ENCODE results near the gene RTN4RL1. TPM values are rescaled to one million over a fixed set of nuclear protein-coding genes. Genes with fewer than 3 reads are reported as not detected.

The RTN4RL1 gene
- total and polyA plus RNA-seq, 2 of the 4 experiments (the other 2 are of a cell fraction): under 0.01 to 0.03 TPM

DNA sequence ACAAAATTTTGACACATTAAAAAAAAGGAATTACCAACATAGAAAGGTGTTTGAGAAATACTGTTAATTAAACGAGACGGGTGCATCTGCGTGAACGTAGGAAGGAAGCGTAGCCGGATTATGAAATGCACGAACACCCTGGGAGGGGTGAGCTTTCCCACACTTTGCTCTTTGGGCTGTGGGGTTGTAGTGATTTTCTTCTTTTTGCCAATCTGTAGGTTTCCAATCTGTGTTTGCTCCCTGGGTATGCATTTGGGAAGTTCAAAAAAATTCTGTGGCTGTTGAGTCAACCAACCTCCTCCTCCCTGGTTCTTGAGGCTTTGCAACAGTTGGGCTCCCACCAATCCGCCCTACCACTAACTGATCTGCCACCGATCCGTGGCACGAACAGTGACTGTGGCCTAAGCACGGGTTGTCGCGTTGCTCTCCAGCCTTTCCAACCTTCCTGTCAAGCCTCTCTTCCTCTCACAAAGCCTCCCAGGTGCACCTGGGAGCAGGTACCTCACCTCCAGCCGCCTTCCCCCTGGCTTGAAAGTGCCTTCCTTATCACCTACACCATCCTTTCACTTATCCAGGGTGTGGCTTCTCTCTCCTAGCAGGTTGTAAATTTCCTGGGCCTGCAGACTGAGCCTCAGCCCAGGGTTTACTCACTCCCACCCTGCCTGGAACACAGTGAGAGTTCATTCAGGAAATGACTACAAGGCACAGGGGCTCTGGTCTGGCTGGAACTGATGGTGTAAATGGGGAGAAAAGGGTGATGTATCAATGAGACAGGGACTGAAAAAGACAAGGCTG is 16.6 kb downstream of the RTN4RL1 start:
- 87% methylated on average over 7 of the region's 15 CpGs; no CpG with 5 or more reads in 1 of the 2 experiments for WGBS, 2 experiments (ENCODE audit: extremely low coverage in 2 of 2, insufficient read length in 1 of 2)
- H3K36me3 ChIP-seq (ENCODE audit: control insufficient read depth, insufficient read depth, low read length): no peaks in the 10 kb centered on the region
- no peak overlapping the region for H3K14ac ChIP-seq (replicated peaks; ENCODE audit: low read depth, low read length)
- H4K91ac ChIP-seq (ENCODE audit: insufficient read depth, low read depth, low read length): no peak overlapping the region
- H4K8ac ChIP-seq (ENCODE audit: low read depth in 2 of 2, low read length in 2 of 2): no peak overlapping the region
- H3K4me2 ChIP-seq (ENCODE audit: low read depth, low read length): no peak overlapping the region
- no peak overlapping the region for H2BK120ac ChIP-seq (ENCODE audit: low read depth, low read length)
- H3K27ac ChIP-seq (ENCODE audit: insufficient read depth, low read length): no peak overlapping the region
- H3K56ac ChIP-seq (ENCODE audit: extremely low read depth, insufficient read depth, low read length): no peak overlapping the region
- H3K18ac ChIP-seq (ENCODE audit: low read depth, low read length): no peak overlapping the region
- H3K4me1 ChIP-seq (ENCODE audit: control insufficient read depth, insufficient read depth, low read length): peaks cover 8% of the 10 kb centered on the region; the same call in 1 of the 2 replicates
- no peak overlapping the region for H2BK15ac ChIP-seq (ENCODE audit: low read depth, low read length)
- H3K4me3 ChIP-seq (ENCODE audit: insufficient read depth, low read depth, low read length): no peak overlapping the region
- in situ Hi-C loops (cut with MboI; ENCODE audit: low sequenced_read_pairs): no loop called here
- H2BK20ac ChIP-seq (ENCODE audit: low read depth, low read length): no peak overlapping the region
- no peak overlapping the region for H3K4ac ChIP-seq (ENCODE audit: low read depth, low read length)
- no peaks in the 10 kb centered on the region for H3K9me3 ChIP-seq (ENCODE audit: control insufficient read depth, insufficient read depth, low read length)
- no peaks in the 10 kb centered on the region for H3K9me1 ChIP-seq (ENCODE audit: insufficient read depth, low read length)
- H4K5ac ChIP-seq (ENCODE audit: low read depth, low read length): no peak overlapping the region
- ATAC-seq (ENCODE audit: low read depth) (no peak), DNase-seq (no peak)
- ChIA-PET CTCF (no interaction called here), POLR2A (ENCODE audit: unreplicated experiment) (no interaction called here)
- no peak overlapping the region for H2AFZ ChIP-seq (replicated peaks; ENCODE audit: low read length, poor library complexity)
- TF ChIP-seq CTCF (conservative IDR thresholded peaks at IDR 0.05; ENCODE audit: low read depth, low read length) (no peak), RAD21 (IDR thresholded peaks at IDR 0.05; ENCODE audit: low read length) (no peak), RFX5 (IDR thresholded peaks at IDR 0.05; ENCODE audit: low read depth, low read length) (no peak), NFE2L2 (IDR thresholded peaks at IDR 0.05; ENCODE audit: low read depth, low read length) (no peak), CHD1 (IDR thresholded peaks at IDR 0.05; ENCODE audit: low read depth, low read length) (no peak), USF2 (IDR thresholded peaks at IDR 0.05; ENCODE audit: low read depth, low read length) (no peak), RCOR1 (IDR thresholded peaks at IDR 0.05; ENCODE audit: insufficient replicate concordance, low read length) (no peak), SMC3 (IDR thresholded peaks at IDR 0.05; ENCODE audit: low read depth, low read length) (no peak), MXI1 (IDR thresholded peaks at IDR 0.05; ENCODE audit: borderline replicate concordance, low read depth, low read length) (no peak), CEBPB (IDR thresholded peaks at IDR 0.05; ENCODE audit: low read depth, low read length) (no peak), MAZ (IDR thresholded peaks at IDR 0.05; ENCODE audit: borderline replicate concordance, low read depth, low read length) (no peak), MAFK (IDR thresholded peaks at IDR 0.05; ENCODE audit: low read depth, low read length) (no peak), FOS (IDR thresholded peaks at IDR 0.05; ENCODE audit: low read depth, low read length) (no peak), BHLHE40 (IDR thresholded peaks at IDR 0.05; ENCODE audit: low read depth, low read length) (no peak), POLR2A (IDR thresholded peaks at IDR 0.05; ENCODE audit: low read depth, low read length) (no peak)
- TF ChIP-seq, protein P1, sequence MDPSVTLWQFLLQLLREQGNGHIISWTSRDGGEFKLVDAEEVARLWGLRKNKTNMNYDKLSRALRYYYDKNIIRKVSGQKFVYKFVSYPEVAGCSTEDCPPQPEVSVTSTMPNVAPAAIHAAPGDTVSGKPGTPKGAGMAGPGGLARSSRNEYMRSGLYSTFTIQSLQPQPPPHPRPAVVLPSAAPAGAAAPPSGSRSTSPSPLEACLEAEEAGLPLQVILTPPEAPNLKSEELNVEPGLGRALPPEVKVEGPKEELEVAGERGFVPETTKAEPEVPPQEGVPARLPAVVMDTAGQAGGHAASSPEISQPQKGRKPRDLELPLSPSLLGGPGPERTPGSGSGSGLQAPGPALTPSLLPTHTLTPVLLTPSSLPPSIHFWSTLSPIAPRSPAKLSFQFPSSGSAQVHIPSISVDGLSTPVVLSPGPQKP (IDR thresholded peaks at IDR 0.05; ENCODE audit: borderline replicate concordance, low read depth, low read length): no peak
- intact Hi-C loops (cut with micrococcal nuclease): no loop called here
- H2AK9ac ChIP-seq (replicated peaks; ENCODE audit: low read depth, low read length, poor library complexity): no peak overlapping the region
- H3K79me1 ChIP-seq (ENCODE audit: low read depth in 1 of 2, low read length in 2 of 2): no peaks in the 10 kb centered on the region
- dilution Hi-C loops (cut with HindIII; ENCODE audit: low sequenced_read_pairs, unreplicated experiment): no loop called here
- H3K27me3 ChIP-seq (ENCODE audit: control insufficient read depth, insufficient read depth, low read length): peaks cover 2% of the 10 kb centered on the region; the same call in 1 of the 2 replicates
- no TSS peak for BruUV-seq (replicated peaks)
- no peak overlapping the region for H3K9ac ChIP-seq (ENCODE audit: low read depth, low read length)
- H2BK5ac ChIP-seq (ENCODE audit: low read depth, low read length, poor library complexity, severe bottlenecking): no peak overlapping the region
- no peak overlapping the region for H3K23ac ChIP-seq (ENCODE audit: low read depth, low read length)
- H4K20me1 ChIP-seq (ENCODE audit: insufficient read depth, low read length): no peaks in the 10 kb centered on the region
- H2AK5ac ChIP-seq (ENCODE audit: low read depth, low read length): no peak overlapping the region
